ENCODE results near the gene MKNK2.
A peak's percentile ranks its signal among the peaks of the same experiment; 100 is the strongest.

Gene MKNK2

DNA sequence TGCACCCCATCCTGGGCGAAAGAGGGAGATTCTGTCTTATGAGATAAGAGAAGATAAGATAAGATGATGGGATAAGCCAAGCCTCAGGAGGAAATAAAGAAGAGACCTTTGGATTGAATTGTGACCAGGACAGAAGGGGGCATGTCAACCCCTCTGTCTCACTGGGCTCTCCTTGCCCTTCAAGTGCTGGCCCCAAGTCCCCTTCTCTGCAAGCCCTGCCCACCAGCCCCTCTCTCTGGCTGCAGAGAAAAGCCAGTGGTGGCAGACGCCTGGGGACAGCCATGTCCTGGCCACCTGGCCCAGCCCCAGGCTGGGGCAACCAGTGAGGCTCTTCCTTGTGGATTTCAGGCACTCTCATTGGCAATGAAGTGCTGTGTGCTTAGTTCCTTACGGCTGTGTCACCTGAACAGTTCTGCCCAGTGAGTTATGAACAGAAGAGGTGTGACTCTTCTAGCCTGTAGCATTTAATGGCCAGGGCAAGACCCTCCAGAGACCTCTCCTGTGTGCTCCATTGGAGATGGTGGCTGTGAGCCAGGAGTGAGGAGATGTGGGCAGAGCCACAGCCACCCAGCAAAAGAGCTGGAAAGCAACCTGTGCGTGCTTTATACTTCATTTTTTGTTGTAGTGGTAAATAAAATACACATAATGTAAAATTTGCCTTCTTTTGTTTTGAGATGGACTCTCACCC lies 29.4 kb downstream of the MKNK2 start:
- Histone ChIP-seq H2BK15ac (replicated peaks; ENCODE audit: low read depth) (no peak overlapping the region), H3K23ac (ENCODE audit: low read length) (no peak overlapping the region), H4K8ac (ENCODE audit: low read depth, low read length) (no peak overlapping the region), H2BK5ac (ENCODE audit: low read length) (no peak overlapping the region), H3K9ac (ENCODE audit: low read length) (no peak overlapping the region), H3K79me1 (ENCODE audit: low read length) (no peaks in the 10 kb centered on the region), H3K79me2 (ENCODE audit: control insufficient read depth, insufficient read depth, low read length) (no peaks in the 10 kb centered on the region), H3K27ac (ENCODE audit: low read depth, low read length) (no peak overlapping the region), H2AK5ac (ENCODE audit: low read length) (no peak overlapping the region), H3K4me1 (ENCODE audit: control insufficient read depth, low read depth, low read length) (no peaks in the 10 kb centered on the region), H3K4me3 (ENCODE audit: low read length) (no peak overlapping the region), H4K5ac (ENCODE audit: low read length) (no peak overlapping the region), H3K4me2 (ENCODE audit: low read length) (no peak overlapping the region), H3K18ac (ENCODE audit: low read length) (no peak overlapping the region), H3K56ac (ENCODE audit: low read length) (peak overlapping the region; percentile 50), H3K36me3 (ENCODE audit: control insufficient read depth, insufficient read depth, low read length) (no peaks in the 10 kb centered on the region), H2BK120ac (ENCODE audit: low read depth, low read length) (no peak overlapping the region), H3K27me3 (ENCODE audit: insufficient read depth, low read length, poor library complexity) (no peaks in the 10 kb centered on the region), H3K4ac (ENCODE audit: low read depth, low read length) (no peak overlapping the region)
- WGBS (ENCODE audit: extremely low coverage, insufficient coverage, low lambda C conversion rate): no CpG with 5 or more reads among the region's 4 CpGs
- DNase-seq: peak; percentile 80

DNA sequence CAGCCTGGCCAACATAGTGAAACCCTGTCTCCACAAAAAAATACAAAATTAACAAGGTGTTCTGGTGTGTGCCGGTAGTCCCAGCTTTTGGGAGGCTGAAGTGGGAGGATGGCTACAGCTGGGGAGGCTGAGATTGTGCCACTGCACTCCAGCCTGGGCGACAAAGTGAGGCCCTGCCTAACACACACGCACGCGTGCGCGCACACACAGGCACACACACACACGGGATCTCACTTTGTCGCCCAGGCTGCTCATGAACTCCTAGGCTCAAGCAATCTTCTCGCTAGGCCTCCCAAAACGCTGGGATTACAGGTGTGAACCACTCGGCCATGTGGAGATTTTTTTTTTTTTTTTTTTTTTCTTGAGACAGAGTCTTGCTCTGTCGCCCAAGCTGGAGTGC lies 32.3 kb downstream of the MKNK2 start:
- Histone ChIP-seq H4K5ac (ENCODE audit: low read length) (no peak overlapping the region), H3K56ac (ENCODE audit: low read length) (no peak overlapping the region), H3K79me2 (ENCODE audit: control insufficient read depth, insufficient read depth, low read length) (no peaks in the 10 kb centered on the region), H2AK5ac (ENCODE audit: low read length) (no peak overlapping the region), H2BK5ac (ENCODE audit: low read length) (no peak overlapping the region), H3K18ac (ENCODE audit: low read length) (no peak overlapping the region), H3K79me1 (ENCODE audit: low read length) (no peaks in the 10 kb centered on the region), H3K4ac (ENCODE audit: low read depth, low read length) (no peak overlapping the region), H2BK15ac (replicated peaks; ENCODE audit: low read depth) (no peak overlapping the region), H3K23ac (ENCODE audit: low read length) (no peak overlapping the region), H2BK120ac (ENCODE audit: low read depth, low read length) (no peak overlapping the region), H3K4me1 (ENCODE audit: control insufficient read depth, low read depth, low read length) (no peaks in the 10 kb centered on the region), H3K27me3 (ENCODE audit: insufficient read depth, low read length, poor library complexity) (no peaks in the 10 kb centered on the region), H4K8ac (ENCODE audit: low read depth, low read length) (no peak overlapping the region), H3K9ac (ENCODE audit: low read length) (no peak overlapping the region), H3K36me3 (ENCODE audit: control insufficient read depth, insufficient read depth, low read length) (no peaks in the 10 kb centered on the region), H3K4me2 (ENCODE audit: low read length) (no peak overlapping the region), H3K27ac (ENCODE audit: low read depth, low read length) (no peak overlapping the region), H3K4me3 (ENCODE audit: low read length) (no peak overlapping the region)
- WGBS (ENCODE audit: extremely low coverage, insufficient coverage, low lambda C conversion rate): no CpG with 5 or more reads among the region's 13 CpGs
- no peak for DNase-seq

DNA sequence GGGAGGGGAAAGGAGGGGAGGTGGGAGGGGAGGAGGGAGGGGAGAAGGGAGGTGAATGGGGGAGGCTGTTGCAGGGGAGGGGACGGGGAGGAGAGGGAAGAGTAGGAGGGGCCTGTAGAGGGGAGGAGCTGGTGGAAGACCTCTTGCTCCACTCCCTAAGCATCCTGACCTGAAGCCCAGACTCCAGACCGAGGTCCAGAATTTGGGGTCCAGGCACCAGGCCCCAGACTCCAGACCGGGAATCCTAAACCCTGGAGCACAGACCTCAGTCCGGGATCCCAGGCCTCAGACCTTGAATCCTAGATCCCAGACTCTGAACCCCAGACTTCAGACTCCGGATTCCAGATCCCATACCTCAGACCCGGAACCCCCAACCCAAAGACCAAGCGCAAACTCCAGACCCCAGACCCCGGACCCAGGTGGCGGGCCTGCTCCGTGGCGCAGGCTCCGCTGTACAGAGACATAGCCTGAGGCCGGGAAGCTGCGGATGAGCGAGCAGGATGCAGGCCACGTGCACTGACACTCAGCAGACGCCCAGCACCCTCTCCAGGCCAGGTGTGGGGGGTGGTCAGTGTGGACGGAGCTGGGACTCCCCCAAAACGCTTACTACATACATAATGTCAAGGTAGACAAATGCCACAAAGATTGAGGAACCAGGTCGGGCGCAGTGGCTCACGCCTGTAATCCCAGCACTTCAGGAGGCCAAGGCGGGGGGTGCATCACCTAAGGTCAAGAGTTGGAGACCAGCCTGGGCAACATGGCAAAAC lies 34.8 kb downstream of the MKNK2 start:
- Histone ChIP-seq H2BK120ac (ENCODE audit: low read depth, low read length) (no peak overlapping the region), H3K4me2 (ENCODE audit: low read length) (no peak overlapping the region), H4K8ac (ENCODE audit: low read depth, low read length) (no peak overlapping the region), H3K4ac (ENCODE audit: low read depth, low read length) (no peak overlapping the region), H3K79me2 (ENCODE audit: control insufficient read depth, insufficient read depth, low read length) (no peaks in the 10 kb centered on the region), H3K36me3 (ENCODE audit: control insufficient read depth, insufficient read depth, low read length) (no peaks in the 10 kb centered on the region), H2BK5ac (ENCODE audit: low read length) (no peak overlapping the region), H3K4me3 (ENCODE audit: low read length) (no peak overlapping the region), H3K27me3 (ENCODE audit: insufficient read depth, low read length, poor library complexity) (no peaks in the 10 kb centered on the region), H2AK5ac (ENCODE audit: low read length) (no peak overlapping the region), H3K18ac (ENCODE audit: low read length) (no peak overlapping the region), H3K56ac (ENCODE audit: low read length) (peak overlapping the region; percentile 7), H4K5ac (ENCODE audit: low read length) (no peak overlapping the region), H3K4me1 (ENCODE audit: control insufficient read depth, low read depth, low read length) (no peaks in the 10 kb centered on the region), H2BK15ac (replicated peaks; ENCODE audit: low read depth) (no peak overlapping the region), H3K79me1 (ENCODE audit: low read length) (no peaks in the 10 kb centered on the region), H3K9ac (ENCODE audit: low read length) (no peak overlapping the region), H3K23ac (ENCODE audit: low read length) (no peak overlapping the region), H3K27ac (ENCODE audit: low read depth, low read length) (no peak overlapping the region)
- peak; percentile 77 for DNase-seq
- whole genome bisulfite sequencing (ENCODE audit: extremely low coverage, insufficient coverage, low lambda C conversion rate): no CpG with 5 or more reads among the region's 23 CpGs

DNA sequence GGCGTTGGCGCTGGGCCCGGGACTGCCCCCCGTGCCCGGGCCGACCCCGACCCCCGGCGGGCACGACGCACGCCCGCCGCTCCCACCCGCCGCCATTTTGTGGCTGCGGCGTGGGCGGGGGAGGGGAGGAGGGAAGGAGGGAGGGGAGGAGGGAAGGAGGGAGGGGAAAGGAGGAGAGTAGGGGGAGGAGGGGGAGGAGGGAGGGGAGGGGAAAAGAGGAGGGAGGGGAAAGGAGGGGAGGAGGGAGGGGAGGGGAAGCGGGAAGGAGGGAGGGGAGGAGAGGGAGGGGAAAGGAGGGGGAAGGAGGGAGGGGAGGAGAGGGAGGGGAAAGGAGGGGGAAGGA lies 35.5 kb downstream of the MKNK2 start, which contains the start of gene BTBD2:
Gene BTBD2 (minus strand): TSS at position 107 of the 343 bp plus-strand sequence. CDS start 11 bp downstream, at position 96.
- H3K4me1 ChIP-seq (ENCODE audit: control insufficient read depth, low read depth, low read length): no peaks in the 10 kb centered on the region
- no peak within 1 kb of the TSS for H2BK15ac ChIP-seq (replicated peaks; ENCODE audit: low read depth)
- peak within 1 kb of the TSS; percentile 42 for H3K4me3 ChIP-seq (ENCODE audit: low read length)
- WGBS (ENCODE audit: extremely low coverage, insufficient coverage, low lambda C conversion rate): no CpG with 5 or more reads among the region's 20 CpGs
- no peak within 1 kb of the TSS for H4K8ac ChIP-seq (ENCODE audit: low read depth, low read length)
- no peaks in the 10 kb centered on the region for H3K27me3 ChIP-seq (ENCODE audit: insufficient read depth, low read length, poor library complexity)
- no peak within 1 kb of the TSS for H3K27ac ChIP-seq (ENCODE audit: low read depth, low read length)
- H3K23ac ChIP-seq (ENCODE audit: low read length): peak within 1 kb of the TSS; percentile 89
- H3K36me3 ChIP-seq (ENCODE audit: control insufficient read depth, insufficient read depth, low read length): no peaks in the 10 kb centered on the region
- peak within 1 kb of the TSS; percentile 85 for H3K18ac ChIP-seq (ENCODE audit: low read length)
- H3K4me2 ChIP-seq (ENCODE audit: low read length): peak within 1 kb of the TSS; percentile 87
- no peaks in the 10 kb centered on the region for H3K79me1 ChIP-seq (ENCODE audit: low read length)
- H3K56ac ChIP-seq (ENCODE audit: low read length): peak within 1 kb of the TSS; percentile 90
- H2AK5ac ChIP-seq (ENCODE audit: low read length): peak within 1 kb of the TSS; percentile 45
- H2BK120ac ChIP-seq (ENCODE audit: low read depth, low read length): no peak within 1 kb of the TSS
- peak within 1 kb of the TSS; percentile 85 for H3K4ac ChIP-seq (ENCODE audit: low read depth, low read length)
- H3K9ac ChIP-seq (ENCODE audit: low read length): peak within 1 kb of the TSS; percentile 73
- no peaks in the 10 kb centered on the region for H3K79me2 ChIP-seq (ENCODE audit: control insufficient read depth, insufficient read depth, low read length)
- peak; percentile 71 for DNase-seq
- no peak within 1 kb of the TSS for H2BK5ac ChIP-seq (ENCODE audit: low read length)
- no peak within 1 kb of the TSS for H4K5ac ChIP-seq (ENCODE audit: low read length)

DNA sequence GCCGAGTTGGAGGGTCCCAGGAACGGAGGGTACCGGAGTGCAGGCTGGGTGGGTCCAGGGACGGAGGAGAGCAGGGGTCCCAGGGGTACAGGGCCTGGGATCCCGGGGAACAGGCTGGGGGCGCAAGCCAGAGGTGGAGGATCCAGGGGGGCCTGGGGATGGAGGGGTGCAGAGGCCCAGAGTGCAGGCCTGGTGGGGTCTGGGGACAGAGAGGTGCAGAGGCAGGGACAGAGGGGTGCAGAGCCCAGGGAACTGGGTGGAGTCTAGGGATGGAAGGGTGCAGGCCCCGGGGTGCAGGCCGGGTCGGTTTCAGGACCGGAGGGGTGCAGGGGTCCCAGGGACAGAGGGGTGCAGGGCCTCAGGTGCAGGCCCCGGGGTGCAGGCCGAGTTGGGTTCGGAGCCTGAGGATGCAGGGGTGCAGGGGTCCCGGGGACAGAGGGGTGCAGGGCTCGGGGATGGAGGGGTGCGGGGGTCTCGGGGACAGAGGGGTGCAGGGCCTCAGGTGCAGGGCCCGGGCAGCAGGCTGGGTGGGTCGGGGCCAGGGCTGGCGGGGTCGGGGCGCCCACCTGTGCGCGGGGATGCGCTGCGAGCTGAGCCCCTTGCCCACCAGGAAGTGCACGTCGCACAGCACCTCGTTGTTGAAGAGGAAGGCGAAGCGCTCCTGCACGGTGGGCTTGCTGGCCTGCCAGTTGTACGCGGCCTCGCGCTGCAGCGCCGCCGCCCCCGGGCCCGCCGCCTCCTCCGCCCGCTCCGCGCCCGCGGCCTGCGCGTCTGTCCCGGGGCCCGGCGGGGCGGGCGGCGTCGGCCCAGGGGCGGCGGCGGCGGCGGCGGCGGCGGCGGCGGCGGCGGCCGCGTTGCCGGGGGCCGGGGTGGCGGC lies 36.1 kb downstream of the MKNK2 start:
- Histone ChIP-seq H3K27me3 (ENCODE audit: insufficient read depth, low read length, poor library complexity) (no peaks in the 10 kb centered on the region), H3K27ac (ENCODE audit: low read depth, low read length) (no peak overlapping the region), H3K23ac (ENCODE audit: low read length) (peak overlapping the region; percentile 89), H3K79me2 (ENCODE audit: control insufficient read depth, insufficient read depth, low read length) (no peaks in the 10 kb centered on the region), H3K9ac (ENCODE audit: low read length) (peak overlapping the region; percentile 73), H2AK5ac (ENCODE audit: low read length) (peak overlapping the region; percentile 45), H3K4ac (ENCODE audit: low read depth, low read length) (peak overlapping the region; percentile 85), H3K56ac (ENCODE audit: low read length) (peak overlapping the region; percentile 90), H4K8ac (ENCODE audit: low read depth, low read length) (no peak overlapping the region), H3K79me1 (ENCODE audit: low read length) (peaks cover 2% of the 10 kb centered on the region), H3K18ac (ENCODE audit: low read length) (peak overlapping the region; percentile 85), H2BK120ac (ENCODE audit: low read depth, low read length) (no peak overlapping the region), H2BK15ac (replicated peaks; ENCODE audit: low read depth) (no peak overlapping the region), H2BK5ac (ENCODE audit: low read length) (no peak overlapping the region), H3K4me1 (ENCODE audit: control insufficient read depth, low read depth, low read length) (no peaks in the 10 kb centered on the region), H3K4me2 (ENCODE audit: low read length) (peak overlapping the region; percentile 87), H4K5ac (ENCODE audit: low read length) (no peak overlapping the region), H3K4me3 (ENCODE audit: low read length) (peak overlapping the region; percentile 42), H3K36me3 (ENCODE audit: control insufficient read depth, insufficient read depth, low read length) (no peaks in the 10 kb centered on the region)
- no CpG with 5 or more reads among the region's 74 CpGs for WGBS (ENCODE audit: extremely low coverage, insufficient coverage, low lambda C conversion rate)
- peak; percentile 25 for DNase-seq
